ENCODE measurements around the gene FAAH2.

FAAH2 gene

GRCh38 chrX:57516491-57516890 lies 230.0 kb downstream of the FAAH2 start:
- POLR2A ChIA-PET (ENCODE audit: low non-redundant PET), result no interaction called here
- no peak for TF ChIP-seq CTCF (conservative IDR thresholded peaks at IDR 0.05; ENCODE audit: low read depth)
- CTCF ChIA-PET, result no interaction called here

DNA sequence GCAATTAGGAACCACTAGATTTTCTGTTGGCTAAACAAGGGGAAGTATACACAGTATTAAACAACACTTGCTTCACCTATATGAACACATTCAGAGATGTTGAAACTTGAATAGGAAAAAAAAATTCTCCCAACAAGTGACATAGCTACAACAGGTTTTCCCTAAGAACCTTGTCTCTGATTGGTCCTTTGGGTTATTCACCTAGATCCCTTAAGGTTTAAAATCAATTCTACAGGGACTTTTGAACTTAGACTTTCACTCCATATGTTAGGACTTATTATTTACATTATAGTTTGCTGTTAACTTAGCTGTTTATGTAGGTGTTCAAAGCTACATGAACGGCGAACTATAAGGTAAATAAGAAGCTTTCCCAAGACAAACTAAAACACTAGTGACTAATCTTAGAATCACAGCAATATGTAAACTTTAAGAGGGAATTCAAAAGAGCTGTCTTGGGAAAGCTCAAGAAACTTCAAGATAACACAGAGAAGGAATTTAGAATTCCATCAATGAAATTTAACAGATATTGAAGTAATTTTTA lies 233.1 kb downstream of the FAAH2 start:
- DNase-seq (ENCODE audit: low spot score), result no peak
- POLR2A ChIA-PET (ENCODE audit: low non-redundant PET), result no interaction called here
- TF ChIP-seq CTCF (conservative IDR thresholded peaks at IDR 0.05; ENCODE audit: low read depth), result no peak
- no peak overlapping the region for H3K27ac ChIP-seq
- CTCF ChIA-PET, result no interaction called here

More at GRCh38 chrX:57516491-57516890, 230.0 kb downstream of the FAAH2 start:
- DNase-seq (ENCODE audit: low spot score), result no peak
- no peak overlapping the region for H3K27ac ChIP-seq

GRCh38 chrX:57528670-57529255 lies 242.3 kb downstream of the FAAH2 start:
- DNase-seq (ENCODE audit: low spot score), result no peak
- POLR2A ChIA-PET (ENCODE audit: low non-redundant PET), result no interaction called here
- H3K27ac ChIP-seq, result no peak overlapping the region
- CTCF ChIA-PET, result interaction anchor here (0.6 kb wide), 1 partner anchor 293 kb away, joined by 3 read pairs; no protein-coding TSS in a partner anchor
- TF ChIP-seq CTCF (conservative IDR thresholded peaks at IDR 0.05; ENCODE audit: low read depth), result 0 out of 2 replicates have a peak, but pooled peaks have one; percentile 11
